HepG2 (cell line): ENCODE measurements around the gene IL17RC. TPM values are rescaled to one million over a fixed set of nuclear protein-coding genes. Genes with fewer than 3 reads are reported as not detected.
A peak's percentile ranks its signal among the peaks of the same experiment; 100 is the strongest.

Experiments
- ATAC-seq: fragments of 200-7000 bp; cut with Tn5 transposase; 3 replicates; pipeline ENCODE4 v1.9.1; 2020; ENCODE audit warnings: mild to moderate bottlenecking, moderate library complexity
- BruUV-seq: library from RNA; stranded (reverse); fragments of 400-500 nt; replicated peaks from 2 replicates; lab custom pipeline; 2021; lab: Mats Ljungman, UMichigan
- CTCF ChIA-PET: fragments of 300-600 bp; formaldehyde crosslinking; extraction: SDS; loops from one replicate; lab custom pipeline; 2021; ENCODE audit warnings: low total read pairs, inconsistent platforms, low intra/inter-chr PET ratio; lab: Yijun Ruan, JAX
- POLR2A ChIA-PET: fragments of 350-600 bp; sonication (Branson Sonifier 250); formaldehyde crosslinking; loops from one replicate; lab custom pipeline; 2020; ENCODE audit warnings: antibody characterized with exemption, inconsistent platforms; lab: Yijun Ruan, JAX
- DNase-seq: peaks from one replicate; pipeline ENCODE4 v3.0.0-alpha.2; 2015; ENCODE audit warnings: low spot score
- FAIRE-seq: peaks from 3 replicates; lab custom pipeline; 2011; peaks lifted over from hg19 to GRCh38; lab: Jason Lieb, UNC
- H2AFZ ChIP-seq: one replicate; pipeline ENCODE4 v1.6.1; 2011; ENCODE audit warnings: low read length, inconsistent platforms
- H3K27ac ChIP-seq: fragments of 300-600 bp; 3 replicates; pipeline ENCODE4 v1.8.0; 2011; ENCODE audit warnings: mixed run types, mild to moderate bottlenecking, mixed read lengths, low read length, inconsistent platforms; ENCODE audit not compliant: insufficient read depth; ENCODE audit errors: extremely low read length
- H3K27me3 ChIP-seq, 2 experiments: fragments of 200-600 bp in 1 of 2; 2 replicates in 1 of 2; 3 replicates in 1 of 2; pipeline versions ENCODE4 v1.6.0 to v1.8.0; 2011; ENCODE audit warnings: low read length in 2 of 2, mild to moderate bottlenecking in 2 of 2, moderate library complexity in 2 of 2, inconsistent platforms in 1 of 2; ENCODE audit not compliant: insufficient read depth in 2 of 2, control insufficient read depth in 1 of 2
- H3K36me3 ChIP-seq, 2 experiments: fragments of 200-600 bp in 1 of 2; replicated peaks in 1 of 2; 2 replicates in 1 of 2; 3 replicates in 1 of 2; pipeline versions ENCODE4 v1.5.1 to v1.8.0; 2011; ENCODE audit warnings: low read length in 2 of 2, inconsistent platforms in 1 of 2; ENCODE audit not compliant: insufficient read depth in 2 of 2, control insufficient read depth in 1 of 2
- H3K4me1 ChIP-seq: 2 replicates; pipeline ENCODE4 v1.5.1; 2012; ENCODE audit warnings: low read length, inconsistent platforms; ENCODE audit not compliant: insufficient read depth
- H3K4me2 ChIP-seq: 2 replicates; pipeline ENCODE4 v1.6.0; 2011; ENCODE audit warnings: low read depth, low read length, inconsistent platforms
- H3K4me3 ChIP-seq, 3 experiments: fragments of 200-600 bp in 1 of 3; sonication (generic), shearing (Covaris generic) in 1 of 3; replicated peaks in 1 of 3; 2 replicates each; pipeline ENCODE4 v1.5.1; 2011 to 2016; ENCODE audit warnings: low read length in 3 of 3, inconsistent platforms in 2 of 3, low read depth in 2 of 3, mild to moderate bottlenecking in 2 of 3, control low read depth in 1 of 3, mixed read lengths in 1 of 3; ENCODE audit not compliant: insufficient read depth in 1 of 3
- H3K79me2 ChIP-seq: one replicate; pipeline ENCODE4 v1.6.1; 2011; ENCODE audit warnings: low read length, inconsistent platforms; ENCODE audit not compliant: insufficient read depth
- H3K9ac ChIP-seq: 2 replicates; pipeline ENCODE4 v1.6.0; 2011; ENCODE audit warnings: mild to moderate bottlenecking, low read depth, low read length, inconsistent platforms; ENCODE audit not compliant: insufficient read depth
- H3K9me3 ChIP-seq: 2 replicates; pipeline ENCODE4 v1.5.1; 2012; ENCODE audit warnings: mild to moderate bottlenecking, low read length
- H4K20me1 ChIP-seq: 2 replicates; pipeline ENCODE4 v1.6.0; 2011; ENCODE audit warnings: inconsistent platforms, mild to moderate bottlenecking, low read length, moderate library complexity; ENCODE audit not compliant: insufficient read depth
- CEBPG ChIP-seq: IDR thresholded peaks from 2 replicates; pipeline ENCODE4 v1.6.1; 2016
- GATAD2A ChIP-seq: IDR thresholded peaks from 2 replicates; pipeline ENCODE4 v1.6.1; 2016
- GMEB1 ChIP-seq: sonication (generic); formaldehyde crosslinking; IDR thresholded peaks from 2 replicates; pipeline ENCODE4 v1.5.1; 2020; ENCODE audit warnings: missing genetic modification reagents, mild to moderate bottlenecking, borderline replicate concordance
- MXI1 ChIP-seq: IDR thresholded peaks from 3 replicates; pipeline ENCODE4 v1.6.1; 2012; ENCODE audit warnings: low read depth, low read length, inconsistent platforms, borderline replicate concordance
- MYC ChIP-seq: sonication (generic); formaldehyde crosslinking; IDR thresholded peaks from 2 replicates; pipeline ENCODE4 v1.9.0; 2021; ENCODE audit warnings: missing genetic modification reagents, borderline replicate concordance
- SALL1 ChIP-seq: sonication (generic); formaldehyde crosslinking; IDR thresholded peaks from 2 replicates; pipeline ENCODE4 v1.8.0; 2022; ENCODE audit warnings: mild to moderate bottlenecking, missing genetic modification reagents
- ZBTB20 ChIP-seq: sonication (generic); formaldehyde crosslinking; IDR thresholded peaks from 2 replicates; pipeline ENCODE4 v1.8.1; 2023; ENCODE audit warnings: missing genetic modification reagents, low read depth, mild to moderate bottlenecking, borderline replicate concordance
- ZFP36 ChIP-seq: fragments of 150-350 bp; IDR thresholded peaks from 2 replicates; pipeline ENCODE4 v1.6.1; 2018; ENCODE audit warnings: borderline replicate concordance, low read length, low read depth; ENCODE audit not compliant: partially characterized antibody
- ZNF234 ChIP-seq: sonication (generic); formaldehyde crosslinking; conservative IDR thresholded peaks from 2 replicates; pipeline ENCODE4 v1.5.1; 2020; ENCODE audit warnings: mild to moderate bottlenecking, missing genetic modification reagents
- ZNF670 ChIP-seq: sonication (generic); formaldehyde crosslinking; IDR thresholded peaks from 2 replicates; pipeline ENCODE4 v1.8.0; 2022; ENCODE audit warnings: mild to moderate bottlenecking, missing genetic modification reagents, borderline replicate concordance
- ZNF746 ChIP-seq: sonication (generic); formaldehyde crosslinking; IDR thresholded peaks from 2 replicates; pipeline ENCODE4 v1.8.0; 2022; ENCODE audit warnings: mild to moderate bottlenecking, missing genetic modification reagents
- ZNF749 ChIP-seq: sonication (generic); formaldehyde crosslinking; IDR thresholded peaks from 2 replicates; pipeline ENCODE4 v1.8.0; 2022; ENCODE audit warnings: mild to moderate bottlenecking, missing genetic modification reagents, moderate library complexity, borderline replicate concordance
- WGBS: methylation state at CpG from one replicate; pipeline ENCODE4 v1.1.6; 2017; ENCODE audit warnings: low lambda C conversion rate; 5-methylcytosine and 5-hydroxymethylcytosine counted together
- in situ Hi-C: cut with HindIII; loops from 2 replicates; pipeline ENCODE4 v1.10.0; 2017; ENCODE audit warnings: low pct_unique_long_range_greater_than_20kb; ENCODE audit not compliant: extremely low pct_ligation_motif_present
- intact Hi-C: fragments of 100-400 bp; cut with micrococcal nuclease; formaldehyde crosslinking; loops from one replicate; pipeline ENCODE4 v1.10.0; 2022; ENCODE audit not compliant: unreplicated experiment
- polyA plus RNA-seq, 8 experiments: library from polyadenylated mRNA; depleted of rRNA in 3 of 8; stranded (reverse) in 7 of 8; unstranded in 1 of 8; fragments of >200 nt; fragmentation: Illumina TruSeq in 4 of 8; extraction: Trizol in 4 of 8; gene quantifications; 2 replicates each; pipeline versions ENCODE4 v1.2.1 to v1.2.3, GENCODE V29; 2011 to 2016; ENCODE audit warnings: low read depth in 4 of 8, missing spikeins in 1 of 8, mixed read lengths in 1 of 8; ENCODE audit not compliant: insufficient read depth in 1 of 8
- total RNA-seq, 5 experiments: library from RNA; depleted of rRNA; stranded (reverse); fragments of >200 nt; fragmentation: Illumina TruSeq; extraction: Trizol; gene quantifications; 2 replicates each; pipeline ENCODE4 v1.2.3, GENCODE V29; 2016; ENCODE audit warnings: low read depth in 1 of 5
- TF ChIP-seq, protein P1 (sequence below): sonication (generic); formaldehyde crosslinking; IDR thresholded peaks from 2 replicates; pipeline ENCODE4 v1.4.0; 2020; ENCODE audit warnings: missing genetic modification reagents
- TF ChIP-seq, protein P2 (sequence below), 2 experiments: sonication (generic) in 1 of 2; formaldehyde crosslinking in 1 of 2; IDR thresholded peaks; 2 replicates each; pipeline versions ENCODE4 v1.4.0 to v1.6.1; 2016 to 2020; ENCODE audit warnings: borderline replicate concordance in 1 of 2, low read depth in 1 of 2, mild to moderate bottlenecking in 1 of 2, missing genetic modification reagents in 1 of 2

The IL17RC gene
- total and polyA plus RNA-seq, 2 of the 13 experiments (the other 11 are each of a cell fraction or from before 2014, with no cell fraction given): 20.7 to 24.0 TPM

- POLR2A ChIA-PET: interaction anchor here (0.7 to 9.3 kb wide), 16 partner anchors 9 to 350 kb away, joined by 3 to 298 read pairs (median 6); partner anchors contain the start of genes ARPC4, CIDEC, CRELD1 and IL17RC
- 0% methylated on average over 8 of the region's 8 CpGs for WGBS
- ATAC-seq: peak; percentile 7
- TF ChIP-seq ZNF234 (CRISPR knock-in tag): no peak
- TF ChIP-seq ZFP36: no peak
- no peak for TF ChIP-seq ZBTB20 (CRISPR knock-in tag)
- no peak for TF ChIP-seq GATAD2A (CRISPR knock-in tag)
- TF ChIP-seq, protein P1, sequence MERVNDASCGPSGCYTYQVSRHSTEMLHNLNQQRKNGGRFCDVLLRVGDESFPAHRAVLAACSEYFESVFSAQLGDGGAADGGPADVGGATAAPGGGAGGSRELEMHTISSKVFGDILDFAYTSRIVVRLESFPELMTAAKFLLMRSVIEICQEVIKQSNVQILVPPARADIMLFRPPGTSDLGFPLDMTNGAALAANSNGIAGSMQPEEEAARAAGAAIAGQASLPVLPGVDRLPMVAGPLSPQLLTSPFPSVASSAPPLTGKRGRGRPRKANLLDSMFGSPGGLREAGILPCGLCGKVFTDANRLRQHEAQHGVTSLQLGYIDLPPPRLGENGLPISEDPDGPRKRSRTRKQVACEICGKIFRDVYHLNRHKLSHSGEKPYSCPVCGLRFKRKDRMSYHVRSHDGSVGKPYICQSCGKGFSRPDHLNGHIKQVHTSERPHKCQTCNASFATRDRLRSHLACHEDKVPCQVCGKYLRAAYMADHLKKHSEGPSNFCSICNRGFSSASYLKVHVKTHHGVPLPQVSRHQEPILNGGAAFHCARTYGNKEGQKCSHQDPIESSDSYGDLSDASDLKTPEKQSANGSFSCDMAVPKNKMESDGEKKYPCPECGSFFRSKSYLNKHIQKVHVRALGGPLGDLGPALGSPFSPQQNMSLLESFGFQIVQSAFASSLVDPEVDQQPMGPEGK (CRISPR knock-in tag): peak; percentile 89
- TF ChIP-seq MXI1: 0 out of 3 replicates have a peak, but pooled peaks have one; percentile 24
- TF ChIP-seq, protein P2, sequence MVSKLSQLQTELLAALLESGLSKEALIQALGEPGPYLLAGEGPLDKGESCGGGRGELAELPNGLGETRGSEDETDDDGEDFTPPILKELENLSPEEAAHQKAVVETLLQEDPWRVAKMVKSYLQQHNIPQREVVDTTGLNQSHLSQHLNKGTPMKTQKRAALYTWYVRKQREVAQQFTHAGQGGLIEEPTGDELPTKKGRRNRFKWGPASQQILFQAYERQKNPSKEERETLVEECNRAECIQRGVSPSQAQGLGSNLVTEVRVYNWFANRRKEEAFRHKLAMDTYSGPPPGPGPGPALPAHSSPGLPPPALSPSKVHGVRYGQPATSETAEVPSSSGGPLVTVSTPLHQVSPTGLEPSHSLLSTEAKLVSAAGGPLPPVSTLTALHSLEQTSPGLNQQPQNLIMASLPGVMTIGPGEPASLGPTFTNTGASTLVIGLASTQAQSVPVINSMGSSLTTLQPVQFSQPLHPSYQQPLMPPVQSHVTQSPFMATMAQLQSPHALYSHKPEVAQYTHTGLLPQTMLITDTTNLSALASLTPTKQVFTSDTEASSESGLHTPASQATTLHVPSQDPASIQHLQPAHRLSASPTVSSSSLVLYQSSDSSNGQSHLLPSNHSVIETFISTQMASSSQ (IDR thresholded peaks at IDR 0.05; ENCODE audit: low read depth): peak; percentile 22; the same call in 1 of the 2 replicates
- TF ChIP-seq, protein P2 (CRISPR knock-in tag; IDR thresholded peaks at IDR 0.05; ENCODE audit: borderline replicate concordance): no peak
- TF ChIP-seq ZNF670 (CRISPR knock-in tag): peak; percentile 51; the same call in 1 of the 2 replicates
- peak; percentile 36; the same call in 1 of the 2 replicates for TF ChIP-seq SALL1 (CRISPR knock-in tag)
- peak; percentile 29; the same call in 1 of the 2 replicates for TF ChIP-seq MYC
- peak; percentile 51; the same call in 1 of the 2 replicates for TF ChIP-seq ZNF749
- peak; percentile 78 for TF ChIP-seq CEBPG
- TF ChIP-seq ZNF746: peak; percentile 95
- TF ChIP-seq GMEB1 (CRISPR knock-in tag): no peak
Measured at GRCh38 chr3:9898467-9899241, 18.2 kb upstream of the IL17RC start.

More at GRCh38 chr3:9898467-9899241, 18.2 kb upstream of the IL17RC start:
- Histone ChIP-seq H3K27ac (peak overlapping the region; percentile 100), H3K9me3 (no peaks in the 10 kb centered on the region), H4K20me1 (no peaks in the 10 kb centered on the region), H3K9ac (peak overlapping the region; percentile 85), H3K27me3 (no peaks in the 10 kb centered on the region; a peak in 1 of 5 replicates), H3K4me1 (peaks cover 79% of the 10 kb centered on the region), H3K36me3 (no peaks in the 10 kb centered on the region; a peak in 1 of 5 replicates), H2AFZ (no peak overlapping the region), H3K79me2 (peaks cover 10% of the 10 kb centered on the region), H3K4me3 (peak overlapping the region; percentile 34 to 67 (median 41)), H3K4me2 (peak overlapping the region; percentile 98)
- CTCF ChIA-PET: interaction anchor here (1.3 kb wide), 1 partner anchor 49 kb away, joined by 3 read pairs; no protein-coding TSS in a partner anchor
- intact Hi-C loops: loop anchor here (2.0 to 5.0 kb wide), 2 partner anchors 16 to 34 kb away; partner anchors contain the start of gene CRELD1
- TSS peak; percentile 62 for BruUV-seq
- in situ Hi-C loops: loop anchor here (5.0 kb wide), 1 partner anchor 36 kb away; no protein-coding TSS in a partner anchor
- peak; percentile 56 for DNase-seq
- FAIRE-seq: peak; percentile 44
